ENCODE results near the gene ADAMTS9. TPM values are rescaled to one million over a fixed set of nuclear protein-coding genes. Genes with fewer than 3 reads are reported as not detected.

ADAMTS9 gene
- total RNA-seq, 3 donors from 2014 or later: 19.4 to 240 (median 50.6) TPM

DNA sequence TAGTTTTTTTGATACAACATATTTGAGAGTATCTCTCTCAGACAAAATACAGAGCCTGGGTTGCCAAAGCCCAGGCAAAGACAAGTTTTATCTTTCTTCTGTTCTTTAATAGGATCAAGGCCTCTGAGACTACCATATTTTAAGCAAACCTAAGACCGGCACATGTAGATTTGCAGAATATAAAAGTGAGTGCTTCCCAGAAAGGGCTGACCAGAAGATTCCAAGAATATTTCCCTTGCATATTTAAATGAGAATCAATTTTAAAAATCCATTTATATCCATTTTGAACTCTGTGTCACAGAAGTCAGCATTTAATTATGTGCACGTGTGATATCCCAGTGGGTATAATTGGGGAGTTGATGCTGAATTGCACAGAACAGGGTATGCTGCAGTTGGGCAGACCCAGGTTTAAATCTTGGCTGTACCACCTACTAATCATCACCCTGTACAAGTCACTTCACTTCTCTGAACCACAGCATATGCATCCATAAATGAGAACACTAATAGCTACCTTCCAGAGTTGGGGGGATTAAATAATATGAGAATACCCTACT lies 191.9 kb downstream of the ADAMTS9 start:
- Histone ChIP-seq H3K36me3 (no peaks in the 10 kb centered on the region), H3K27ac (no peak overlapping the region), H3K4me3 (no peak overlapping the region), H3K4me1 (no peaks in the 10 kb centered on the region), H3K27me3 (no peaks in the 10 kb centered on the region), H3K9me3 (no peaks in the 10 kb centered on the region)
- no peak for DNase-seq (ENCODE audit: low spot score in 2 of 2)
- intact Hi-C loops (cut with DNase I; ENCODE audit: low total_unique reads): no loop called here
- no peak for TF ChIP-seq POLR2A (IDR thresholded peaks at IDR 0.05)
- TF ChIP-seq, protein P1, sequence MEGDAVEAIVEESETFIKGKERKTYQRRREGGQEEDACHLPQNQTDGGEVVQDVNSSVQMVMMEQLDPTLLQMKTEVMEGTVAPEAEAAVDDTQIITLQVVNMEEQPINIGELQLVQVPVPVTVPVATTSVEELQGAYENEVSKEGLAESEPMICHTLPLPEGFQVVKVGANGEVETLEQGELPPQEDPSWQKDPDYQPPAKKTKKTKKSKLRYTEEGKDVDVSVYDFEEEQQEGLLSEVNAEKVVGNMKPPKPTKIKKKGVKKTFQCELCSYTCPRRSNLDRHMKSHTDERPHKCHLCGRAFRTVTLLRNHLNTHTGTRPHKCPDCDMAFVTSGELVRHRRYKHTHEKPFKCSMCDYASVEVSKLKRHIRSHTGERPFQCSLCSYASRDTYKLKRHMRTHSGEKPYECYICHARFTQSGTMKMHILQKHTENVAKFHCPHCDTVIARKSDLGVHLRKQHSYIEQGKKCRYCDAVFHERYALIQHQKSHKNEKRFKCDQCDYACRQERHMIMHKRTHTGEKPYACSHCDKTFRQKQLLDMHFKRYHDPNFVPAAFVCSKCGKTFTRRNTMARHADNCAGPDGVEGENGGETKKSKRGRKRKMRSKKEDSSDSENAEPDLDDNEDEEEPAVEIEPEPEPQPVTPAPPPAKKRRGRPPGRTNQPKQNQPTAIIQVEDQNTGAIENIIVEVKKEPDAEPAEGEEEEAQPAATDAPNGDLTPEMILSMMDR (IDR thresholded peaks at IDR 0.05): no peak
- no peak for TF ChIP-seq POLR2AphosphoS5 (IDR thresholded peaks at IDR 0.05)

DNA sequence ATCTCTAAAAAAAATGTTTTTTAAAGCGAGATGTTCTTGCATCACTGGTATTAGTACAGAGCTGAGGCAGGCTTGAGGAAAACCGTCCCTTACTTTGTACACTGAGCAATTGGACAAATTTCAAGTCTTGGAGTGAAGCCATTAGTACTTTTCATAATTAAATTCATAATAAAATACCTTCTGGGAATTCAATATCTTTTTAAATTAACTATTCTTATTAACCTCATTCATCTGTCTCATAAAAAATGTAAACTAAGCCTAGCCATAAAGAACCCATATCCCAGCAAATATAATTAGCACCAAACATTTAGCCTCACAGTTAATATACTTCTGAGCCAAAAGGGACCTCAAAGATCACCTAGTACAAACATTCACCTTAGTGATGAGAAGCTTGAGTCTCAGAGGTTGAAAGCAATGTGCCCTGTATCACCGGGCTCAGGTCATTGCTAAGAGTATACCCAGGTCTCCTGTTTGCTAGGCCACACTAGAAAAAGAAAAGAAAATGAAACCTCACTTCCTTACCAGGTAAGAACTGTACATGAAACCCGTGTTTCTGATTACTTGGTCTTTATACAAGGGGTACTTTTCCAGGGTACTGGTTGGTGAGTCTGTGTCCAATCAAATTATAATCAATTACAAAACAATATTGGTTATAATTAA lies 192.5 kb downstream of the ADAMTS9 start:
- H3K36me3 ChIP-seq: no peaks in the 10 kb centered on the region
- intact Hi-C loops (cut with DNase I; ENCODE audit: low total_unique reads): no loop called here
- no peak overlapping the region for H3K27ac ChIP-seq
- H3K4me1 ChIP-seq: no peaks in the 10 kb centered on the region
- no peaks in the 10 kb centered on the region for H3K27me3 ChIP-seq
- no peak for DNase-seq (ENCODE audit: low spot score in 2 of 2)
- H3K4me3 ChIP-seq: no peak overlapping the region
- no peaks in the 10 kb centered on the region for H3K9me3 ChIP-seq
- TF ChIP-seq, protein P1 (IDR thresholded peaks at IDR 0.05): no peak
- TF ChIP-seq POLR2AphosphoS5 (IDR thresholded peaks at IDR 0.05) (no peak), POLR2A (IDR thresholded peaks at IDR 0.05) (no peak)

DNA sequence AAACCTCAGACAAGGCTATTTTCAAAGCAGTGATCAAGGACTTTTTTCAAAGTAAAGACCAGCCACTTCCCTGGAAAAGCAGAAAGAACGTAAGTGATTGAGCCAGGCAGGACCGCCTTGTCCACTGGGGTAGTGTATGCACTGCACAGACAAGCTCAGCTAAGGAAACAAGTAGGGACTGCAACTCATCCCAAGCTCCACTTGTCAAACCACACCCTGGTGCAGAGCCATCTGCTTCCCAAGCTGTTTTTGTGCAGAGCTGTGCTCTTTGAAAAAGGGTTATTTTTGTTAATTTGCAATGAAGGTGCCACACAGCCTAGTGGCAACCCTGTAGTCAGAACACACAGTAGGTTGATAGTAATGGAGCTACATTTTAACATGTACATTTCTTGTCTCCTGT lies 193.3 kb downstream of the ADAMTS9 start:
- intact Hi-C loops (cut with DNase I; ENCODE audit: low total_unique reads): no loop called here
- Histone ChIP-seq H3K27ac (no peak overlapping the region), H3K4me3 (no peak overlapping the region), H3K27me3 (no peaks in the 10 kb centered on the region), H3K9me3 (no peaks in the 10 kb centered on the region), H3K4me1 (no peaks in the 10 kb centered on the region), H3K36me3 (no peaks in the 10 kb centered on the region)
- TF ChIP-seq, protein P1 (IDR thresholded peaks at IDR 0.05): no peak
- no peak for TF ChIP-seq POLR2AphosphoS5 (IDR thresholded peaks at IDR 0.05)
- no peak for TF ChIP-seq POLR2A (IDR thresholded peaks at IDR 0.05)
- DNase-seq (ENCODE audit: low spot score in 2 of 2): no peak

DNA sequence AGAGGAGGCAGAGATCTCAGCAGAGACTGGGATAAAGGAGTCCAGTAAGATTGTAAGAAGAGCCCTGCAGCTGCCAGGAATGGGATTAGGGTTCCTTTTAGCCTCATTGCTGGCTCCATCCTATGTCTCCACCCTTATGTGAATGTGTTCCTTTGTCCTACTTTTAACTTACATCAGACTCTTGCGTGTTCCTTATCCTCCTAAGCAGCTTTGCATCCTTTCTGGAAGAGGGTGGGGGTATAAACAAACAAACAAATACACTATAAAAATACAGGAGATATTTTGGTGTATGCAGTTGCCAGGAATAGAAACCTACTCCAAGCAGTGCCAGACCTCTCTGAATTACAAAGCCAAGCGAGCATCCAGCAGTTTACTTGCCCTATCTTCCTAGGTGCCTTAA lies 194.7 kb downstream of the ADAMTS9 start:
- Histone ChIP-seq H3K36me3 (no peaks in the 10 kb centered on the region), H3K9me3 (no peaks in the 10 kb centered on the region), H3K4me1 (no peaks in the 10 kb centered on the region), H3K4me3 (no peak overlapping the region), H3K27ac (no peak overlapping the region), H3K27me3 (no peaks in the 10 kb centered on the region)
- TF ChIP-seq POLR2AphosphoS5 (IDR thresholded peaks at IDR 0.05) (no peak), POLR2A (IDR thresholded peaks at IDR 0.05) (no peak)
- TF ChIP-seq, protein P1 (IDR thresholded peaks at IDR 0.05): no peak
- no peak for DNase-seq (ENCODE audit: low spot score in 2 of 2)
- intact Hi-C loops (cut with DNase I; ENCODE audit: low total_unique reads): no loop called here

DNA sequence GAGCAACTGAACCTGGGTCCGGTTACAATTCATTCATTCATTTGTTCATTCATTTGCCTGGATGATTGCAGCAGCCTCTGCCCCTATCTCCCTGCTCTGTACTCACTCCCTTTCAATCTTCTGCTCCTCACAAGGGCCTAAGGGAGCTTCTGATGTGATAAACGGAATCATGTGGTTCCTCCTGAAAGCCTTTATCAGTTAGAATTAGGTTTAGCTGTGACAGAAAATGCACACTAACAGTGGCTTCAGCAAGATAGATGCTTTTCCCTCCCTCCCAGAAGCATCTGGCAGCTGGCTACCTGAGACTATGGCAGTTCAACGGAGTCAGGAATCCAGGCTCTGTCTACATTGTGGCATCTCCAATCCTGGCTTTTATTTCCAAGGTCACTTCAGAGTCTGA lies 196.0 kb downstream of the ADAMTS9 start:
- H3K36me3 ChIP-seq: no peaks in the 10 kb centered on the region
- no peak overlapping the region for H3K27ac ChIP-seq
- H3K27me3 ChIP-seq: no peaks in the 10 kb centered on the region
- no peak overlapping the region for H3K4me3 ChIP-seq
- DNase-seq (ENCODE audit: low spot score in 2 of 2): no peak
- H3K9me3 ChIP-seq: no peaks in the 10 kb centered on the region
- TF ChIP-seq POLR2A (IDR thresholded peaks at IDR 0.05) (no peak), POLR2AphosphoS5 (IDR thresholded peaks at IDR 0.05) (no peak)
- TF ChIP-seq, protein P1 (IDR thresholded peaks at IDR 0.05): no peak
- intact Hi-C loops (cut with DNase I; ENCODE audit: low total_unique reads): no loop called here
- no peaks in the 10 kb centered on the region for H3K4me1 ChIP-seq
